Measurements from ENCODE around the gene WBP2.

Gene WBP2

DNA sequence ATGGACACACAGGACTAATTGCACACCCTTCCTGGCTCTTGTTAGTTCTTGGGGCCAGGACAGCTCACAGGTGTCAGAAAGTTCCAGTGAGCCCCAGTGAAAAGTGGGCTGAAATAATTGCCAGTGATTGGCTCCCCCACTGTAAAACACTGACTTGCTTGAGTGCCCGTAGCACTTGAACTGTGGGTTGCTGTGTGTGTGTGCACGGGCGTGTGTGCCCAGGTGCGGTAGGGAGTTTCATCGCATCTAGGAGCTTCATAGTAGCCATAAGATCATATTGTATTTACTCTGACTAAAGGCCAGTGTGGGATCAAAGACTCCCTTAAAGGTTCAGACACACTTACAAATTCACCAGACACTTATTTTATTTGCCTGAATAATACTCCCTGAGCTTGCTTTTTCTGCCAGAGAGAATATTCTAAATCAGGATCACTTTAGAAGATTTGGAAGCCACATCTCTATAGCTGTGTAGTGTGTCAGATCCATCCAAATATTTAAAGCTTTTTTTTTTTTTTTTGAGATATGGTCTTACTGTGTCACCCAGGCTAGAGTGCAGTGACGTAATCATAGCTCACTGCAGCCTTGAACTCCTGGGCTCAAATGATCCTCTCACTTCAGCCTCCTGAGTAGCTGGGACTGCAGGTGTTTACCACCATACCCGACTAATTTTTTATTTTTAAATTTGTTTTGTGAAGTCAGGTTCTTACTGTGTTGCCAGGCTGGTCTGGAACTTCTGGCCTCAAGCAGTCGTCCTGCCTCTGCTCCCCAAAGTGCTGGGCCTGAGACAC, 59.1 kb downstream of the WBP2 start:
- in situ Hi-C loops (cut with MboI; ENCODE audit: low sequenced_read_pairs, unreplicated experiment) = no loop called here
- no peak for DNase-seq (ENCODE audit: low spot score)
- TF ChIP-seq, protein P1, sequence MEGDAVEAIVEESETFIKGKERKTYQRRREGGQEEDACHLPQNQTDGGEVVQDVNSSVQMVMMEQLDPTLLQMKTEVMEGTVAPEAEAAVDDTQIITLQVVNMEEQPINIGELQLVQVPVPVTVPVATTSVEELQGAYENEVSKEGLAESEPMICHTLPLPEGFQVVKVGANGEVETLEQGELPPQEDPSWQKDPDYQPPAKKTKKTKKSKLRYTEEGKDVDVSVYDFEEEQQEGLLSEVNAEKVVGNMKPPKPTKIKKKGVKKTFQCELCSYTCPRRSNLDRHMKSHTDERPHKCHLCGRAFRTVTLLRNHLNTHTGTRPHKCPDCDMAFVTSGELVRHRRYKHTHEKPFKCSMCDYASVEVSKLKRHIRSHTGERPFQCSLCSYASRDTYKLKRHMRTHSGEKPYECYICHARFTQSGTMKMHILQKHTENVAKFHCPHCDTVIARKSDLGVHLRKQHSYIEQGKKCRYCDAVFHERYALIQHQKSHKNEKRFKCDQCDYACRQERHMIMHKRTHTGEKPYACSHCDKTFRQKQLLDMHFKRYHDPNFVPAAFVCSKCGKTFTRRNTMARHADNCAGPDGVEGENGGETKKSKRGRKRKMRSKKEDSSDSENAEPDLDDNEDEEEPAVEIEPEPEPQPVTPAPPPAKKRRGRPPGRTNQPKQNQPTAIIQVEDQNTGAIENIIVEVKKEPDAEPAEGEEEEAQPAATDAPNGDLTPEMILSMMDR (IDR thresholded peaks at IDR 0.05; ENCODE audit: borderline replicate concordance, control extremely low read depth, extremely low read depth, insufficient read depth, missing control alignments) = no peak

Measured in GM13976 (cell line).